Mesodermal cell (in vitro differentiated cells): ENCODE results near the gene FHOD3.

Source experiments
- H3K27ac ChIP-seq: 2 replicates; pipeline ENCODE4 v1.7.0; 2013; ENCODE audit warnings: mild to moderate bottlenecking, low read depth, low read length, moderate library complexity; ENCODE audit not compliant: severe bottlenecking
- H3K36me3 ChIP-seq: 2 replicates; pipeline ENCODE4 v1.7.1; 2013; ENCODE audit warnings: mild to moderate bottlenecking, low read length, moderate library complexity; ENCODE audit not compliant: control insufficient read depth, insufficient read depth
- H3K4me1 ChIP-seq: one replicate; pipeline ENCODE4 v1.7.1; 2013; ENCODE audit warnings: mild to moderate bottlenecking, low read length; ENCODE audit not compliant: insufficient read depth, control insufficient read depth, poor library complexity, severe bottlenecking
- H3K4me3 ChIP-seq: 2 replicates; pipeline ENCODE4 v1.7.0; 2013; ENCODE audit warnings: low read length, control low read depth, mild to moderate bottlenecking; ENCODE audit not compliant: insufficient read depth, poor library complexity, severe bottlenecking; ENCODE audit errors: extremely low read depth
- H3K9me3 ChIP-seq: 2 replicates; pipeline ENCODE4 v1.7.1; 2013; ENCODE audit warnings: mild to moderate bottlenecking, low read length, moderate library complexity; ENCODE audit not compliant: control insufficient read depth
- WGBS, 2 experiments: methylation state at CpG; one replicate each; pipeline ENCODE4 v1.1.5; 2013; ENCODE audit warnings: missing lambda C conversion rate in 2 of 2; ENCODE audit not compliant: insufficient coverage in 2 of 2; 5-methylcytosine and 5-hydroxymethylcytosine counted together

Gene FHOD3

GRCh38 chr18:36308711-36309435, 11.4 kb downstream of the FHOD3 start:
- Histone ChIP-seq H3K4me3 (no peak overlapping the region), H3K4me1 (no peaks in the 10 kb centered on the region), H3K9me3 (no peaks in the 10 kb centered on the region), H3K27ac (no peak overlapping the region), H3K36me3 (no peaks in the 10 kb centered on the region)
- WGBS, 2 experiments = 64 to 77% methylated on average over 3 to 5 of the region's 7 CpGs

DNA sequence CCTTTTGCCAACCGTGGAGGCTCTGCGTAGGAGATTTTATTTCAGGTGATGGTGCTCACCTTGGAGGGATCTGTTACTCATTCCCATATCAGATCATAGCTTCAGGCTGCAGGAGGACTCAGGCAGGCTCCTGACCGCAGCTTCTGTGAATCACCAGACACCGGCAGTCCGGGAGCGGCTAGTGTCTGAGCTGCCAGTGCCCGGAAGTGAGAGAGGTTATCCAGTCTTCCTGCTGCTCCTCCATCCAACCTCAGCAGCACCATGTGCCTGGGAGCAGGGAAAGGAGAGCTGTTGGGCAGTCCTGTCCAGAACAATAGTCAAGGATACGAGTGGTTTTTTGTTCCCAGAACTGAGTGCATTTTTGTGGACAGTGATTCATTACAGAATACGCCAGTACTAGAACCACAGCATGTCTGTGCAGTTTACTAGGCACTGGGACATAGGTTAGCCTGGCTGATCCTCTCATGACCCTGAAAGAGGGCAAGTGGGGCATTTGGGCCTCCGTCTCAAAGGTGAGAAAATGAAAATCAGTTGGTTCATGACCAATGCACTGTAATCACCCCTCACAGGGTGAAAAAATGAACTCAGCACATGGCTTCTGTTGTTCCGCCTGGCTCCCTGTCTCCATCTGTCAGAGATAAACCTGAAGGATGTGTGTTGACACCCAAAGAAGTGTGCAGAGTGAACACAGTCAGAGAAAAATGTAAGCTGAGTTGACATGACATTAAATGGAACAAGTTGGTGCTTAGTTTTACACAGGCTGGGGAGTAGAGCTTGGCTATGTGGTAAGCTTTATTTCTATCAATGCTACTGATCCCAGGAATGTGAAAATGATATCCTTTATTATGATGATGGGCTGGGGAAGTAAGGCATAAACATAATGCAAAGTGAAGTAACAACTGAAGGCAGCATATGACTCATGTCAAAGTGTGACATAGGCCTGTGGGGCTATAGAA, 12.2 kb downstream of the FHOD3 start:
- no peaks in the 10 kb centered on the region for H3K9me3 ChIP-seq
- H3K27ac ChIP-seq = no peak overlapping the region
- WGBS, 2 experiments = 78 to 94% methylated on average over 5 to 9 of the region's 11 CpGs
- H3K4me3 ChIP-seq = no peak overlapping the region
- no peaks in the 10 kb centered on the region for H3K36me3 ChIP-seq
- H3K4me1 ChIP-seq = peaks cover 3% of the 10 kb centered on the region

- 82 to 89% methylated on average over 3 to 4 of the region's 5 CpGs for WGBS, 2 experiments
- no peak overlapping the region for H3K4me3 ChIP-seq
- no peak overlapping the region for H3K27ac ChIP-seq
- H3K9me3 ChIP-seq = no peaks in the 10 kb centered on the region
- H3K4me1 ChIP-seq = peaks cover 7% of the 10 kb centered on the region
- no peaks in the 10 kb centered on the region for H3K36me3 ChIP-seq
These were observed 13.6 kb downstream of the FHOD3 start for GRCh38 chr18:36311026-36311570.

GRCh38 chr18:36312806-36313395, 15.4 kb downstream of the FHOD3 start:
- Histone ChIP-seq H3K27ac (no peak overlapping the region), H3K9me3 (no peaks in the 10 kb centered on the region), H3K4me1 (peaks cover 7% of the 10 kb centered on the region), H3K4me3 (no peak overlapping the region), H3K36me3 (no peaks in the 10 kb centered on the region)
- 88 to 100% methylated on average over 1 of the region's 2 CpGs for WGBS, 2 experiments

- Histone ChIP-seq H3K4me1 (peaks cover 7% of the 10 kb centered on the region), H3K27ac (no peak overlapping the region), H3K4me3 (no peak overlapping the region), H3K36me3 (no peaks in the 10 kb centered on the region), H3K9me3 (no peaks in the 10 kb centered on the region)
- 80 to 88% methylated on average over 1 to 3 of the region's 4 CpGs for WGBS, 2 experiments
These were observed 16.6 kb downstream of the FHOD3 start for GRCh38 chr18:36314098-36314497.

DNA sequence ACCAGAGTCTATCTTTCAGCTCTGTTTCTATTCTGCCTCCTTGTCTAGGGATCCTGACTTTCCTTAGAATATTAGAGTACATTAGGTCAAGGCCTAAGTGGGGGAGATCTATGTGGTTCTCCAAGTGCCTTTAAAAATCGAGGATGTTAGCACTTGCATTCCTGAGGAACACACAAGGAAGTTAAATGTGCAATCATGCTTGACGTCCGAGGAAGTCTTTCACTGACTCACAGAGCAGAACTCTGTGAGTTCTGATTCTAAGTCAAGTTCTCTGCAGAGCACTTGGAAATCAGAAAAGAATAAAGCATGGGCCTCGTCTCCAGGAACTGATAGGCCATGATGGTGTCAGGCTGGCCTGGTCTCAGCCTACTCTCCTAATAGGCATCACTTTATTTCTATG, 17.2 kb downstream of the FHOD3 start:
- peaks cover 7% of the 10 kb centered on the region for H3K4me1 ChIP-seq
- H3K27ac ChIP-seq = no peak overlapping the region
- no peaks in the 10 kb centered on the region for H3K36me3 ChIP-seq
- 78 to 81% methylated on average over 3 to 4 of the region's 4 CpGs for WGBS, 2 experiments
- H3K4me3 ChIP-seq = no peak overlapping the region
- H3K9me3 ChIP-seq = no peaks in the 10 kb centered on the region

- Histone ChIP-seq H3K36me3 (no peaks in the 10 kb centered on the region), H3K9me3 (no peaks in the 10 kb centered on the region), H3K4me1 (peaks cover 7% of the 10 kb centered on the region), H3K27ac (no peak overlapping the region), H3K4me3 (no peak overlapping the region)
- WGBS, 2 experiments = 83 to 89% methylated on average over 1 to 6 of the region's 10 CpGs
These were observed 18.2 kb downstream of the FHOD3 start for GRCh38 chr18:36315736-36316135.

DNA sequence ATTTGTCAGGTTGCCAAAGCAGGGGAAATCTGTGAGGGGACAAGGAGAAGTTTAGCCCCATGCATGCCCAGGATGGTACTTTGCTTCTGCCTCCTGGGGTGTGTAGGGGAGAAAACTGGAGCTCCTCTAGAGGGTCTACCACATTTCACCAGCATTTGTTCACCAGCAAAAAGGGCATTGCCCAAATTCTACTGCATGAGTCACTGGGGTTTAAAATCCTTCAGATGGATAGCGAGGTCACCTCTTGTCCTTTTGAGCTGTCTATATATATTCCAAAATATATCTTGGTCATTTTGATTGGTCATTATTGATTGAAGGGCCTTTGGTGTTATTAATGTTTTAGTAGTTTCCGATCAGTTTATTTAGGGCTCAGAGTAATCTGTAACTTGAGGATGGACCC, 18.7 kb downstream of the FHOD3 start:
- H3K4me1 ChIP-seq = peaks cover 7% of the 10 kb centered on the region
- no peak overlapping the region for H3K27ac ChIP-seq
- no peak overlapping the region for H3K4me3 ChIP-seq
- no peaks in the 10 kb centered on the region for H3K36me3 ChIP-seq
- WGBS, 2 experiments = no CpG with 5 or more reads among the region's 2 CpGs
- H3K9me3 ChIP-seq = no peaks in the 10 kb centered on the region

DNA sequence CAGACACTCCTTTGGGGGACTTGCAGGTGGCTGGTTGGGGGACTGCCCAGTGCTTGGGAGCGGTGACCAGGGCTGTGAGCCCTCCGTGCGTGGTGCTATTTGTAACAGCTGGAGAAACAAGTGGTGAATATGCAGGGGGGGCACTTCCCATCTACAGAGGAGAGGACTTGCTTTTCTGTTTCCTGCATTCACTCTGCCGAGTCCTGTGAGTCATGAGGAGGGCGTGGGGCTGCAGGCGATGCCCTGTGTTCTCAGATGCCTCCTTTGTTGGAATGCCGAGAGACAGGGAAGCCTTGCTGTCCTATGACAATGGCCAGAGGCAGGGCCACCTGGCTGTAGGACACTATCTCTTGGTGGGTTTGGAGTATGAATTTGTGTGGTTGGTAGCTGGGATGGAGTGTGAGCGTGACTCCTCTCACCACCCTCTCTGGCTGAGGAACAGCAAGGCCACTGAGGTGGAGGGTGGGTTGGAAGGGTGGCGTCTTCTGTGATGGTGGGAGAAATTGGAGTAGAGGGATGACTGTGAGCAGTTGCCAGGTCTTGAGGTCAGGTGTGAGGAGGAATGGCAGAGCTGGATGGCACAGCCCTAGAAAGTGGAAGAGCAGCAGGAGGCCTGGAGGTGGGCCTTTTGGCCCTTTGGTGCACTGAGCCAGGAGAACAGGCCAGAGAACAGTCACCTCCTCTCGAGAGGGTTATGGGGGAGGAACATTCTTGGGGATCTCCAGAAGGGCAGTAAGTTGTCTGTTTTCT, 24.3 kb downstream of the FHOD3 start:
- Histone ChIP-seq H3K4me1 (no peaks in the 10 kb centered on the region), H3K27ac (no peak overlapping the region), H3K4me3 (no peak overlapping the region), H3K36me3 (no peaks in the 10 kb centered on the region), H3K9me3 (no peaks in the 10 kb centered on the region)
- 65 to 72% methylated on average over 4 to 9 of the region's 10 CpGs for WGBS, 2 experiments

DNA sequence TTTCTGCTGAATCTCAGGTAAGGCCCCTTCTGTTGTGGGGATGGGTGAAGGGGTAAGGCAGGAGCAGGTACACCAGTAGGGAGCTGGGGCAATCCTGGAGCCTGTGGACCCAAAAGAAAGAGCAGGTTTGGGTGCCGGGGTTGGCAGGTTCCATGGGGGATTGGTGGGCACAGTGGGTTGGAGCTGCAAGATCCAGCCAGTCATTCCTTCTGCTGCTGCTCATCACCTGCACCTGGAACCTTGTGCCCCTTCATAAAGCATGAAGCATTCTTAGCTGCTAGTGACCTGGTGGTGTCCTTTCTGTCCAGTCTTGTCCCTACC, 24.9 kb downstream of the FHOD3 start:
- Histone ChIP-seq H3K4me1 (no peaks in the 10 kb centered on the region), H3K27ac (no peak overlapping the region), H3K9me3 (no peaks in the 10 kb centered on the region), H3K36me3 (no peaks in the 10 kb centered on the region), H3K4me3 (no peak overlapping the region)
- WGBS, 2 experiments = 92% methylated on average over 1 of the region's 1 CpG; no CpG with 5 or more reads in 1 of the 2 experiments
